NCI-H187 (cell line): ENCODE measurements around the gene TBX6.
A peak's percentile ranks its signal among the peaks of the same experiment; 100 is the strongest.
"Not testable (repeated sequence)": the region's sequence is repeated elsewhere in the genome, so short reads cannot be mapped to it uniquely, and the experiment has no call there.

Source experiments
- DNase-seq, 2 experiments: peaks; one replicate each; lab custom pipeline; 2025; lab: John Stamatoyannopoulos, UW

Gene TBX6

DNA sequence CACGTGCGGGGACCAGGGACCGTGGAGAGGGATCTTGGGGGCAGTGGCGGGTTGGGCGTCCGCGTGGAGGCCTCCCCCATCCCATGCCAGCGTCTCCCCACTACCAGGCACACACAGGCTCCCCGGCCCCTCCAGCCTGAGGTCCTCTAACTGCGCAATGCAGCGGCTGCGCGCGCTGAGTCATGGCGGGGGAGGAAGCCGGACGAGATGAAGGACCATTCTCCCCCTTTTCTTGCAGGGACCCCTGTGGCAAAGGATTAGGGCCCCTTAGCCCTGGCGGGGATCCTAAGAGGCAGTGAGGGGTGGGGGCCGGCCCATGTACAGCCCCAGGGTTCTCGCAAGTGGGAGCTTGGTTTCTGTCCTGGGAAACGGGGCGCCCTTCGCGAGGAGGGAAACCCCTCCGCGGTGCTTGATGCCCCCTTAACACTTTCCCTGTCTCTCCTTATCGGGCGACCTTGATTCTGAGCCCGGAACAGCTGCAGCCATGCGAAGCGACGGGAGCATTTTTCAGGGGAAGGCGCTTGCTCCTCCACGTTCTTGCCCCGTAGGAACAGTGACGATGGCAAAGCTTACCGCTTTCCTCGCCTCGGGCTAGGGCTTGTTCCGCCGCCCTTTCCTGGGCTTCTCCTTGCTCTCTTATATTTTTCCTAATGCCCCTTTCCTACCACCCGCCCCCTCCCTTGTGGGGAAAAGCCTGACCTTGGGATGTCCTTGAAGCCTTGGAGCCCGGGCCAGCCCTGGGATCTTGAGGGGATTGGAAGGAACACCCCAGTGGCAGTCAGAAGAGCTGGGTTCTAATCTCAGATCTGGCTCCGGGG, 25.6 kb downstream of the TBX6 start:
- DNase-seq: no peak

DNA sequence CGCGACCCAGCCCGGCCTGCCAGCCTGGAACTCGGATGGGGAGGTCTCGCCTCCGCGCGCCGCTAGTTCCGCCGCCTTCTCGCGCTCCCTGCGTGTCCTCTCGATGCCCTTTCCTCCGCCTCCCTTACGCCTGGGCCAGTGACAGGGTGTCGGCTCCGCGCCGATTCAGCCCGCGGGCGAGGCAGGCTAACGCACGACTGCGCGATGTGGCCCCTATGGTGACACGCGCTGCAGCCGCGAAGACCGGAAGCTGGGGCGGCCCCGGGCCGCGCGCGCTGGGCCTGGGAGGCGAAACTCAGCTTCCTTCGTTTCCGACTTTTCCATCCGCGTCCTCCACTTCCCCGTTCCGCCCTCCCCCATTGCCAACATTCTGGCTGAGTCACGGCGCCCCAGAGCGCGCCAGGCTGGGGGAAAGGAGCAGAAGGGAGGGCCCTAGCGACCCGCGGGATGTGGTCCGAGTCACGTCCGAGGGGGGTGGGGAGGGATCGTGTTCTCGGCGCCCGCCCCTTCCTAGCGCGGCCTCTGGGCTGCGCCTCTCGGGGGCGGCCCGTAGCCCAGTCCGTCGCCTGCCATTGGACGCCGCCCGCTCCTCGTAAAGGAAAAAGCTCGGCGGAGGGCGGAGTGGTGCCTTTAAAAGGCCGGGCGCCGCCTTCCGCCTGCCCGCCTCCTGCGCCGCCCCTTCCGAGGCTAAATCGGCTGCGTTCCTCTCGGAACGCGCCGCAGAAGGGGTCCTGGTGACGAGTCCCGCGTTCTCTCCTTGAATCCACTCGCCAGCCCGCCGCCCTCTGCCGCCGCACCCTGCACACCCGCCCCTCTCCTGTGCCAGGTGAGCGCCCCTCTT, 26.4 kb downstream of the TBX6 start, which contains the start of gene ALDOA:
Gene ALDOA (plus strand): TSS at position 659 of the 841 bp plus-strand sequence. CDS start 1,138 bp downstream, outside the sequence.
- peak; percentile 51 to 87 for DNase-seq

GRCh38 chr16:30064729-30065101, 27.0 kb downstream of the TBX6 start:
- no peak for DNase-seq

GRCh38 chr16:30063893-30064728, 27.6 kb downstream of the TBX6 start:
- peak; percentile 25 for DNase-seq

- no peak for DNase-seq
Measured at GRCh38 chr16:30063278-30063892, 28.3 kb downstream of the TBX6 start.

GRCh38 chr16:30060836-30061554, 30.7 kb downstream of the TBX6 start:
- DNase-seq: no peak

DNA sequence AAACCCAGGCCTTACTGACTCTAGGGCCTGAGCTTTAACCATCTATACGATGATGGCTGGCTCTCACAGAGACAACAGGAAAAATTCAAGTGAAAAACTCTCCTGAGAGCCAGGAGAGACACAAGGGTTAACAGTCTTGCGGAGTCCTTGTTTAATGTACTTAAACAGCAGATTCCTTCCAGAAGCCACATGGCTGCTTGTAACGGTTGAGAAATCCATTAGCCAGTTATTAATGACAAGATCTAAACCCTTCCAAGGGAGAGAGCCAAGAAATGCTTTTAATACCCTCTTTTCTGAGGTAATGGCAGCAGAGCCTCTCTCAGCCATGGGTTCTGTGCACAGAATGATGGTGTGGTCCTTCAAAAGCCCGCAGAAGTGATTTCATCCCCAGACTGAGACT, 31.4 kb downstream of the TBX6 start:
- no peak for DNase-seq

- no peak for DNase-seq
Measured at GRCh38 chr16:30054959-30055553, 36.7 kb downstream of the TBX6 start.

GRCh38 chr16:30054451-30054850, 37.3 kb downstream of the TBX6 start:
- DNase-seq: no peak

DNA sequence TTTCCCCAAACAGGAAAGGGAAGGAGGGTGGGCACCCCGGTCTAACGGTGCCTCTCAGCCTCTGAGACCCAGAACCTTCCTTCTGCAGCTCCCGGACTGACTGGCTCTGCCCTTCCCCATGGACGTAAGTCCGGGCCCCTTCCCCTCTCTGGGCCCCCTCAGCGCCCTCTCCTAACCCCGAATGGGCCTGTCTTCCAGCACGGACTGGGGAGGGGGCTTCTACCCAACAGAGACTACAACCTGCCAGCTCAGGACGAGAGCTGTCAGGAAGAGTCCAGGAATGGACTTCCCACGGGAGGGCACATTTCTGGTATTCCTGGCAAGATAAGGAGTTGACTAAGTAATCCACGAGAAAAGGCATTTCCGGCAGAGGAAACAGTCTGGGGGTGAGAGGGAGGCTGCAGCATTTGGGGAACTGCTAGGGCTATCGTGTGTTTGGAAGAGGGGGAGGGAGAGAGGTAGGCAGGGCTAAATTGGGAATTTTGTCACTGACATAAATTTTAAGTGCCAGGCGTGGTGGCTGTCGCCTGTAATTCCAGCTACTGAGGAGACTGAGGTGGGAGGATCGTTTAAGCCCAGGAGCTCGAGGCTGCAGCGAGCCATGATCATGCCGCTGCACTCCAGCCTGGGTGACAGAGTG, 38.2 kb downstream of the TBX6 start:
- no peak for DNase-seq

- DNase-seq: peak; percentile 39 to 68
Measured at GRCh38 chr16:30052671-30053372, 38.9 kb downstream of the TBX6 start.

GRCh38 chr16:30051518-30051917, 40.2 kb downstream of the TBX6 start:
- DNase-seq: no peak

DNA sequence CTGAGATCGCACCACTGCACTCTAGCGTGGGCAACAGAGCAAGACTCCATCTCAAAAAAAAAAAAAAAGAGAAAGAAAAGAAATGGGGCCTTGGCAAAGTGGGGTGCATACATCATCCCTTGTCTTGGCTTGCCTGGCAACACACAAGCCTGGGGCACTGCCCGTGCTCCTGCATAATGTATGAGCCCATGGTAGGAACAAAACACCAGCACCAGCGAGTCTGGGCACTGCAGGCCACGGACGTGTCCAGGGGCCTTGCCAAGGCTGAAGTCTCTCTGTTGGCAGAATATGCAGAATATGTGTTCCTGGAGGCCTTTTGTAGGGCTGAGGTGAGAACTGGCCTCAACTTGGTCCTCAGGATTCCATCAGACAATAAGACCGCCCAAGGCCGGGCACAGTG, 41.9 kb downstream of the TBX6 start:
- DNase-seq: no peak

- DNase-seq: no peak
Measured at GRCh38 chr16:30046588-30046987, 45.1 kb downstream of the TBX6 start.

- no peak for DNase-seq
Measured at GRCh38 chr16:30046178-30046577, 45.5 kb downstream of the TBX6 start.

DNA sequence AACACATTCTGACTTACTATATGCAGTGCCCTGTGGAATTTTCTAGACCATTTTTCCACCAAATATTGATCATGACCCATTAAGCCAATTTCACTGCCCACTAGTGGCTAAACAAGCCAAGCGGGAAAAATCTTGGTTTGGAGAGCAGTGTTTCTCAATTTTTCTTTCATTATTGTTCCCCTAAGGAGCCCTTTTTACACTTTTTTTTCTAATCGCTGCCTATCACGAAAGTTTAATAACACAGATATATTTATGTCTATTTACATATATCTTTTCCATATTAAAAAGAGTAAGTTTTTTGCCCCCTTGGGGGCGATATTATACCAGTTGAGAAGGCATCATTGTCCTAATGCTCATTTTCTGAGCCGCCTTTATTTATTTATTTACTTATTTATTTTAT, 49.9 kb downstream of the TBX6 start:
- DNase-seq: no peak

GRCh38 chr16:30040690-30041089, 51.0 kb downstream of the TBX6 start:
- DNase-seq: not testable (repeated sequence)

DNA sequence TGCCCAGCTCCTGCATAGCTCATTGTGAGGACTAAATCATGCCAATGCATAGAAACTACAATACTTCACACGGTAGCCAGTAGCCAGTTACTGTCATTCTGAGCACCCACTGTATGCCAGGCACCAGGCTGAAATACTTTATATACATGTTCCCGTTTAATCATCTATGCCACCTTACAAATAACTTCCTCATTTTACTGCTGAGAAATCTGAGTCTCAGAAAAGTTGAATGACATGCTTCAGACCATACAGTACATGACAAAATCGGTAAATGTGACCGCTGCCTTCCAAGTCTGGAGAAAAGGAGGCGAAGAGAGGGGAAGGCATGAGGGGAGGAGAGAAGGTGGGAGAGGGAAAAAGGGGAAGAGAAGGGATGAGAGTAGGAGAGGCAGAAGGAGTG, 51.5 kb downstream of the TBX6 start:
- DNase-seq: no peak
